HG03378 (cell line): ENCODE data around the gene SPRR2E.
"Not testable (repeated sequence)": the region's sequence is repeated elsewhere in the genome, so short reads cannot be mapped to it uniquely, and the experiment has no call there.

Experiments used
- ATAC-seq: cut with Tn5 transposase; IDR thresholded peaks from one replicate; pipeline ENCODE4 v1.9.1; 2021; ENCODE audit warnings: mild to moderate bottlenecking, moderate library complexity; ENCODE audit not compliant: unreplicated experiment

Gene SPRR2E

DNA sequence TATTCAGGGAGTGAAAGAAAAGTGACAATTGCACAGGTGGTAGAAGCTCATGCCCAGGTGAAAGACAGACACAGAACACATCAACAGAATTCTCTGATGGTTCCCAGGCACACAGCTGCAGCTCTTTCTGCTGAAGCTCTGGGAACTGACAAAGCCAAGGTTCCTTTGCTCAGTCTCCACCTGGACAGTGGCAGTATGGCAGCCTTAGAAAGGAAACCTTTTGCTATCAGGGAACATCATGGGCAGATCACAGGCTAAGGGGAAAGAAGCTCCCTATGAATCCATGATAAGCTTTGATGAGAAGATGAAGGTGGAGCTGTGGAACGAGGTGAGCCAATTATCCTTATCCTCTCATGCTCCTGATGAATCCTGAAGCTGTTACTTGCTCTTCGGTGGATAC, 24.1 kb downstream of the SPRR2E start:
- ATAC-seq, result no peak

DNA sequence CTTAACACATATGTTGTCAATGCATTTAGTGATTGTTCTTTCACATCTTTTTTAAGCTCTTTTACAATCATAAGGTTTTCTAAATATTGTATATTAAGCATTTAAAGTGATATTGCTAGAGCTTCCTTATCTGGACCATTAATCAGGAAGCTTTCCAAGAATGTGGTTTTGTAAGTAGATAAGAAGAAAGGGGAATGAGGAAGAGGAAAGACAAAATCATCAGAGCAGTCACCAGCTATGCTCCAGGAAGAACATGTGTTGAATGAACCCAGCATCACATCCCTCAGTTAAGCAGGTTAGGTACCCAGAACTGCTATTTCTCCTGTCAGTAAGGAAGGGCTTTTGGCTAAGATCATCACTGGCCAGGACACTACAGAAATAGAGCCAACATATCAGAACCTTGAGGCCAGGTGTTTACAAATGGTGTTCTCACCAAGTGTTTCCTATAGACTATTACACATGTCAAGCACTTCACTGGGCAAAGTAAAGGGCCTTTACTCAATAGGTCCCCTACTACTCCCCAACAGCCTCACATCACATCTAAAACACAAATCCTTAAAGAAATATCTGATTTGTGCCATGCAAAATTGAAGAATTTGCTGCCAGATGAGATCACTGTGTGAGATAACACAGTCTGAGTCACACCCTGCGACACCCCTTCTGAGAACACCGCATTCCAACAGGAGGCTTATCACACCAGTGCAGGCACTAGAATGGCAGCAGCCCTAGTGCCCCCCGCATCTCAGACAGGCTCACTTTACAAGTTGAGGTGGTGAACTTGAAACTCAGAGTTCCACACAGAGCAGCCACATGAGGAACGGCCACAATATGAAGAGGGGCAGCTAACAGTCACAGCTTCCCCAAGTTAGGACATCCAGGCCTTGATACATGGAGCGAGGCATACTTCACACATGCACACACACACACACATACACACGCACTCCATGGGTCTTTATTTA, 35.2 kb downstream of the SPRR2E start:
- no peak for ATAC-seq

DNA sequence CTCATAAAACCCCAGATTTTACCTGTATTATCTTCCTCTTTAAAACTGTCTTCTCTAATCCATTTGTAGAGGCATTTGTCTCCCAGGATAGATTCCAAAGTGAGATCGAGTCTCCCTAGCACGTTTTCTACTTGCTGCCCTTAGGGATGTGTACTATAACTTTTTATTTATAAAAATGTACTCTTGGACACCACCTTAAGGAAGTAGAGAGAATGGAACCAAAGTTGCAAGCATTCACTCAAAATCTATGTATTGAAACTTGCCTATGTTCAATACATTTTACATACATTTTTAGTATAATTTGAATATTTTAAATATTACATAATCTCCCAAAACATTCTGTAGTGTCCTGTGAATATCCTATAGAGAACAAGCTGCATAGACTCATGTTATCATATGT, 36.2 kb downstream of the SPRR2E start:
- ATAC-seq, result no peak

DNA sequence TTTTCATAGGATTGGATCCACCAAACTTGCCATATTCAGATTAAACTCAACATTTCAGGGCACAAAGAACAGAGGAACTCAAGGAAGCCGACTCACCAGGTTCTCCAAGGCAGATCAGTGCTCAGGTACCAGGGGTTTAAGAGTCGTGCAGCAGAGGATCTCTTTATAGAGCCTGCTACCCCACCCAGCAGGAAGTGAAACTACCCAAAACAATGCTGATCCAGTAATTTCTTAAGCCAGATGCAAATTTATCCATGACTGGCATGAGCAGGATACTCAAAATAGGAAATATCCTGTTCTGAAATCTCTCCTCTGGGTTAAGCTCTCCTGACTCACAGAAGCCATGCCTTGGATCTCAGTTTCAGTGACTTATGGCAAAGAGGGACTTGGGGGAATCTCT, 37.0 kb downstream of the SPRR2E start, which contains the start of gene SPRR2A:
Gene SPRR2A (minus strand): TSS at position 138 of the 400 bp plus-strand sequence. CDS start 777 bp downstream, outside the sequence.
- ATAC-seq, result no peak

DNA sequence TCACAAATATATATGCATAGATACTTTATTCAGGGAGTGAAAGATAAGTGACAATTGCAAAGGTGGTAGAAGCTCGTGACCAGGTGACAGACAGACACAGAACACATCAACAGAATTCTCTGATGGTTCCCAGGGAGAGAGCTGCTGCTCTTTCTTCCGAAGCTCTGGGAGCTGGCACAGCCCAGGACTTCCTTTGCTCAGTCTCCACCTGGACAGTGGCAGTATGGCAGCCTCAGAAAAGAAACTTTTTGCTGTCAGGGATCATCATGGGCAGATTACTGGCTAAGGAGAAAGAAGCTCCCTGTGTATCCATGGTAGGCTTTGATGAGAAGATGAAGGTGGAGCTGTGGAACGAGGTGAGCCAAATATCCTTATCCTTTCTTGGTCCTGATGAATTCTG, 38.2 kb downstream of the SPRR2E start:
- not testable (repeated sequence) for ATAC-seq

DNA sequence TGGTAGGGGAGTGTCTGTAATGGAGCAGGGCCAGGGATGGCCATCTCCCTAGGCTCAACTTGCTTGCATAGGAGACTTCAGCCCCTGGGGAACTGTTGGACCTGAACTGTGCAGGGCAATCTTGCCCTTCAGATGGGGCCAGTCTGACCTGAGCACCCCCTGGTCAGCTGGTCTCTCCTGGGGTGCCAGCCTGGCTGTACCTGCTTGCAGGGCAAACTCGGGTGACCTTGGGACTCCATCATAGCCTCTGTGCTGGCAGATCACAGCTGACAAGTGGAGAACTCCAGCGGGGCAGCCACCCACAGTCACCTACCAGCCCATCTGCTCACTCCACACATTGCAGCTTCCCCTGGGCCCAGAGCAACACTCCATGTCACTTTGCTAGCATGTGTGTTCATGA, 45.1 kb downstream of the SPRR2E start:
- ATAC-seq, result no peak
